Measurements from ENCODE around the gene HES5.
"Not testable (repeated sequence)": the region's sequence is repeated elsewhere in the genome, so short reads cannot be mapped to it uniquely, and the experiment has no call there.

HES5 gene

DNA sequence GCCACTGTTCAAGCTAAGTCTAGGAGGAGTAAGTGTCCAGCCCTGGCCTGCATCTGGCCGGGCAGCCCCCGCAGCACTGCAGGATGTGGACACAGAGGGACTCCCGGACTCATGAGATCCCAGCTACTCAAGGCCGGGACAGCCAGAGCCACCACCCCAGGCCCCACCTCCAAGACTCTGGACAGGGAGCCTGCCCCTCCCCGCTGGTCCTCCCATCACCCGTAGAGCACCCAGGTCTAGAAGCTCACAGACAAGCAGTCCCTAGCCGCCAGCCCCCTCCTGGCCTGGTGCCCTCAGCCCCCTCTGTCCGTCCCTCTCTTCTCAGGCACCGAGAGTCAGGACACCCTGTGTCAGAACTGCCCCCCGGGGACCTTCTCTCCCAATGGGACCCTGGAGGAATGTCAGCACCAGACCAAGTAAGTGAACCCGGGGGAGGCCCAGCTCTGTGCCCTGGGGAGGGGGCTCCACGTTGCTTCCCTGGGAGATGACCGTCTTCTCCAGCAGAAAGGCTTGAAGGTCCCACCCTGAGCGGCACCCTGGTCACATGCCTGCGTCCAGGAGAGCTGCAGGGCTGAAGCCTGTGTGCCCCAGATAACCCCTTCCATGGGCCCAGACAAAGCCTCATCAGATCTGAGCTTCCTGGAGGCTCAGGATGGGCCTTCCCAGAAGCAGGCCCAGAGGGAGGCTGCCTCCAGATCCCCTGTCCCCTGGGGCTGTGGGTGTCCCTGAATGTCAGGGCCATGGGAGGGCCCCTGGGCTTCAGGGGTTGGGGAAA lies 30.4 kb upstream of the HES5 start:
- DNase-seq (ENCODE audit: low spot score), result no peak

DNA sequence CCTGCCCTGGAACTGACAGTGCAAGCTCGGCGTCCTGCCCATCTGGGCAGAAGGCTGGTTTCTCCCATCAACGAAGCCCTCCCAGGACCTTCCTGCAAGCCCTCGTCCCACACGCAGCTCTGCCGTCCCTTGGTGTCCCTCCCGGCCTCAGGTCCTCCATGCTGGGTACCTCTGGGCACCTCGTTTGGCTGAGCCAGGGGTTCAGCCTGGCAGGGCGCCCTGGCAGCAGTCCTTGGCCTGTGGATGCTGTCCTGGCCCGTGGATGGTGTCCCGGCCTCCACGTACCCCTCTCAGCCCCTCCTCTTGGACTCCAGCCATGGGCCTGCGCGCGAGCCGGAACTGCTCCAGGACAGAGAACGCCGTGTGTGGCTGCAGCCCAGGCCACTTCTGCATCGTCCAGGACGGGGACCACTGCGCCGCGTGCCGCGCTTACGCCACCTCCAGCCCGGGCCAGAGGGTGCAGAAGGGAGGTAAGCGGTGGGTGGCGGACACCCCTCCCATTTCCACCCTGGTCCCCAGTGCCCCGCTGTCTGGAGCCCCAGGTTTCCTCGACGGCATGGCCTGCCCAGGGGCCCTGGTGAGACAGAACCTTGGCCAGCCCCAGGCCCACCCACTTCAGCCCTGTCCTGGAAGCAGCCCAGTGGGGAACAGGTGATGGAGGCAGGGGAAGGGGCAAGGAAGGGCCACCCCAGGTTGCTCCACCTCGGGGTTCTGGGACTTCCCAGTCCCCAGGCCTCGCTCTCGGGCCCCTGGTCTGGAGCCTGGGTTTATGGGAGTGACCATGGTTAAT lies 29.6 kb upstream of the HES5 start:
- DNase-seq (ENCODE audit: low spot score), result no peak

DNA sequence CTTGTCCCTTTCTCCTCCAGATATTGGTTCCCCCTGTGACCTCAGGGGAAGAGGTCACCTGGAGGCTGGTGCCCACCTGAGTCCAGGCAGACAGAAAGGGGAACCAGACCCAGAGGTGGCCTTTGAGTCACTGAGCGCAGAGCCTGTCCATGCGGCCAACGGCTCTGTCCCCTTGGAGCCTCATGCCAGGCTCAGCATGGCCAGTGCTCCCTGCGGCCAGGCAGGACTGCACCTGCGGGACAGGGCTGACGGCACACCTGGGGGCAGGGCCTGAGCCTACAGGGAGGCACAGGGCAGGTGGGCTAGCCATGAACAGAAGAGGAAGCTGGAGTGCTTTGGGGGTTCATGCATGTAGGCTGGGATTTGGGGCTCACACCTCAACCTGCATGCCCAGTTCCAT lies 28.8 kb upstream of the HES5 start:
- no peak for DNase-seq (ENCODE audit: low spot score)

DNA sequence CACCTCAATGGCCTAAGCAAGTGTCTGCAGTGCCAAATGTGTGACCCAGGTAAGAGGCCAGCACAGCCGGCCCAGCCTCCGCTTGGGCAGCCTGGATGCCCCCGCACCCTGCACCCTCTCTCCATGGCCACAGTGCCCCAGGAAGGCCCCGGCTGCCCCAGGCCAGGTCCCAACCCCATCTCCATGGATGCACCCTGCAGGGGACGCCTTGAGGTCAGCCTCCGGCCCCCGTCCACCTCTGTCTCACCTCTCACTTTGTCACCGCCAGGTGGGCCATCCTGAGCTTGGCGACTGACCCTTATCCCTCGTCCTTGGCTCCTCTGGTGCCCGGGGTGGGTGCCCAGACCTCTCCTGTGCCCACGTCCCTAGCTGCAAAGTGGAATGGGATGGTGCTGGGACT lies 28.4 kb upstream of the HES5 start:
- no peak for DNase-seq (ENCODE audit: low spot score)

DNA sequence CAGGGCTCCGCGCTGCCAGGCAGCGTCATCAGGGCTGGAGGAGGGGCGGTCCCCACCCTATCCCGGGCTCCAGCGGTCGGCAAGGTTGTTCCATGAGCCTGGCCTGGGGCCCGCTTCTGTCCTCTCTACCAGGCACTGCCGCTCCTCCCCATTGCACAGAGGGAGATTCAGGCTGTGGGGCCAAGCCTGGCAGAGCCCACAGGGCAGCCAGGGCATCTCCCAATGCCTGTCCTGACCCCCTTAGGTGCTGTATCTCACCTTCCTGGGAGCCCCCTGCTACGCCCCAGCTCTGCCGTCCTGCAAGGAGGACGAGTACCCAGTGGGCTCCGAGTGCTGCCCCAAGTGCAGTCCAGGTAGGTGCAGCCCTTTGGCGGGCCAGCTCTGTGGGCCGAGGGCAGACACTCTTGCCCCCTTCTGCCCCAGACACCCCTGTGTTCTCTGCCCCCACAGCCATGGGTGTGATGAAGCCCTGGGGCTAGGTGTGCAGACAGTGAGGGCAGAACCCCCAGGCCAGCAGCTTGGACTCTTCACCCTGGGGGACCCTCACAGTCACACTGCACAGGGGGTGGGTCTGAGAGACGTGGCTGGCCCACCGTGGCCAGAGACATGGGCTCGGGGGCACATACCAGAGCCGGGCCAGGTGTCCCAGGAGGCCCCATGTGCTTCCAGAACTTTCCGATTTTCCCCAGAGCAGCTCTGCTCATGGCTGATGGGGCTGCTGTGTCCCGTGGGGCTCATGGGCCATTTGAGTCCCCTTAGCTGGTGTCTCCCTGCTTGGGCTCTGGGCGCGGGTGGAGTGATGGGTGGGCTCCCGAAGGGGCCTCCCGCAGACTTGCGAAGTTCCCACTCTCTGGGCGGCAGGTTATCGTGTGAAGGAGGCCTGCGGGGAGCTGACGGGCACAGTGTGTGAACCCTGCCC lies 27.7 kb upstream of the HES5 start:
- no peak for DNase-seq (ENCODE audit: low spot score)

DNA sequence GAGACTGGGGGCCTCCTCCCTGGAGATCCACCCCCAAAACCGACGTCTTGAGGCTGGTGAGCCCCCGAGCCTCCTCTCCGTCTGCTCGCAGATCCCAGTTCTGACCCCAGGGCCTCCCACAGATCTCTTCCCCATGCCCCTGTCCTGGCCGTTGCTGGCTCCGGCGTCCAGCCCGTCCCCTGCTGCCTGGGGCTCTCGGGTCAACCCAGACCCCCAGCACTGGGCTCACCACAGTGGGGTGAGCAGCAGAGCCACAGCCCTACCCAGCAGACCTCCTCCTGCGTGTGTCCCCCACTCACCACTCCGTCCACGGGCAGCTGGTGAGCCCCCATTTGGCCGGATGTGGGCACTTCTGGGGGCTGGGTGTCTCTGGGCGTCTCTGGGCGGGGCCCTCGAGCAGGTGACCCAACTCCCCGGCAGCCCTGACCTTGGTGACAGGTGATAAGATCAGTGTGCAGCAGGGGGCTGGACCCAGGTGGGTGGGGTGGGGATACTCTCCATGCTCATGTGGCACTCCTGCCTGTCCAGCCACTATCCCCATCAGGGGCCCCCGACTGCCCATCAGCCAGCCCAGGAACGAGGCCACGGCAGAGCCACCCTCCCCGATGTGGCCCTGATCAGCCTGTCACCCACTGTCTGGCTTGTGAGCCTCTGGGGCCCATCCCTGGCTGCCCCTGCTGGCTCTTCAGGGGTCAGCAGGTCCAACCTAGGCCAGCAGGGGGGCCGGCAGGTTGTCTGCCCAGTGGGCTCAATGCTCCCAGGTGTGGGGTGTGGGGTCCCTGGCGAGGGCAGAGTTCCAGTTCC lies 26.8 kb upstream of the HES5 start:
- no peak for DNase-seq (ENCODE audit: low spot score)

DNA sequence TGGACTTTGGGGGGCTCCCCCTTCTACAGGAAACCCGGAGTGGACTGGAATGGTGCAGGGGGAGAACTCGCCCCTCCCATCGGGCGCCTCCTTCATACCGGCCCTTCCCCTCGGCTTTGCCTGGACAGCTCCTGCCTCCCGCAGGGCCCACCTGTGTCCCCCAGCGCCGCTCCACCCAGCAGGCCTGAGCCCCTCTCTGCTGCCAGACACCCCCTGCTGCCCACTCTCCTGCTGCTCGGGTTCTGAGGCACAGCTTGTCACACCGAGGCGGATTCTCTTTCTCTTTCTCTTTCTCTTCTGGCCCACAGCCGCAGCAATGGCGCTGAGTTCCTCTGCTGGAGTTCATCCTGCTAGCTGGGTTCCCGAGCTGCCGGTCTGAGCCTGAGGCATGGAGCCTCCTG lies 26.2 kb upstream of the HES5 start, which contains the start of gene TNFRSF14:
TSS of gene TNFRSF14 (plus strand) at position 95 of the 401 bp plus-strand sequence. CDS start at position 389, 294 bp downstream.
- no peak for DNase-seq (ENCODE audit: low spot score)

DNA sequence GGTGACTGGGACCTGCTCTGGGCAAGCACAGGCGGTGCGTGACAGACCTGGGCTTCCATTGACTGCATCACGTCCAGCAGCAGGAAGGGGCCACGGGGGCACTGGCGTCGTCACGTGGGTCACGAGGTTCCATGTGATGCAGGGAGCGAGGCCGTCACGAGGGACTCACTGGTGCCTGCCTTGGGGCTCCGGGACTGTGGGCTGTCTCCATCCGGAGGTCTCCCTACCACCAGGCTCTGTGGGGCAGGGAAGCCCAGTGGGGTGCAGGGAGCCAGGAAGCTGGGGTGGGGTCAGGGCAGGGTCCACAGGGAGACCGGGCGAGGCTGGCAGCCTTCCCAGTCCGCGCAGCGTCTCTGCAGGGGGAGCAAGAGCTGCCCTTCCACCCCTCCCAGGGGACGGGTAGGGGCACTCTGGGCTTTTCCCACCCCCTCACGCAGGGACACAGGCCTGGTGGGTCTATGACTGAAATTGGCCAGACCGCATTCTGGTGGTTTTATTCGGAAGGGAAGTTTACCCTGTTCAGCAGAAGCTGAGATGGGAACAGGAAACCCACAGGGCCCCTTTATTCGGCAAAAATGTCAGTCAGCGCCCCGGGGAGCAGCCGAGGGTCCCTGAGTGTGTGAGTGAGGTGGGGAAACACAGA lies 25.7 kb upstream of the HES5 start:
- no peak for DNase-seq (ENCODE audit: low spot score)

DNA sequence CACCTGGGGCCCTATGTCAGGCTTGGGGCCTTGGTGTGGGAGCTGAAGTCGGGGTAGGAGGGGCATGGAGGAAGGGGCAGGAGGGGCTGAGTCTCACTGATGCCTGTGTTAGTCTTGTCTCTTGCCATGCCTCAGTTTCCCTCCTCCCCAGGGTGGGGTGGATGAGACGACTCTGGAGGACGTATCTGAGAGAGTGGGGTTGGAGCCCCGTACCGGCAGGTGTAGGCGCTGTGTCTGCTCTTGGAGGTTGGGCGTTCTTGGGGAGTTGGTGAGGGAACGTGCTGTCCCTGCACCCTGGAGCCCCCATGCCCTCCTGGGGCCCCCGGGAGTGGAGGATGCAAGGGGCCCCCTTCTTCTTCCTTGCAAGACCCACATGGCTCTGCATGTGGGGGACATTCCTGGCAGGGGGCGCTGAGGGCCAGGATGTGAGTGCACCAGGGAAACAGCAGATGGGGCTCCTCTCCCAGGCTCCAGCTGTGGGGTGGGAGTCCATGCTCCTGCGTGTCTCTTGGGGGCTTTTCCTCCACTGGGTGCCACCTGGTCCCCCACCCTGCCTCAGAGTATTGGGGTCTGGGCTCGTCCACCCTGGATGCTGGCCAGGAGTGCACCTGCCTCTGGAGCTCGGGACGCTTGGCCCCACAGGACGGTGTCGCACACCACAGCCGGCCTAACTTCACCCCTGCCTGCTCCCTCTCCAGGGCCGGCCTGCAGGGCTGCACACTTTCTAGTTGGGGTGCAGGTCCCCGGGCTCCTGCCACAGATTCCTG lies 24.7 kb upstream of the HES5 start:
- no peak for DNase-seq (ENCODE audit: low spot score)

DNA sequence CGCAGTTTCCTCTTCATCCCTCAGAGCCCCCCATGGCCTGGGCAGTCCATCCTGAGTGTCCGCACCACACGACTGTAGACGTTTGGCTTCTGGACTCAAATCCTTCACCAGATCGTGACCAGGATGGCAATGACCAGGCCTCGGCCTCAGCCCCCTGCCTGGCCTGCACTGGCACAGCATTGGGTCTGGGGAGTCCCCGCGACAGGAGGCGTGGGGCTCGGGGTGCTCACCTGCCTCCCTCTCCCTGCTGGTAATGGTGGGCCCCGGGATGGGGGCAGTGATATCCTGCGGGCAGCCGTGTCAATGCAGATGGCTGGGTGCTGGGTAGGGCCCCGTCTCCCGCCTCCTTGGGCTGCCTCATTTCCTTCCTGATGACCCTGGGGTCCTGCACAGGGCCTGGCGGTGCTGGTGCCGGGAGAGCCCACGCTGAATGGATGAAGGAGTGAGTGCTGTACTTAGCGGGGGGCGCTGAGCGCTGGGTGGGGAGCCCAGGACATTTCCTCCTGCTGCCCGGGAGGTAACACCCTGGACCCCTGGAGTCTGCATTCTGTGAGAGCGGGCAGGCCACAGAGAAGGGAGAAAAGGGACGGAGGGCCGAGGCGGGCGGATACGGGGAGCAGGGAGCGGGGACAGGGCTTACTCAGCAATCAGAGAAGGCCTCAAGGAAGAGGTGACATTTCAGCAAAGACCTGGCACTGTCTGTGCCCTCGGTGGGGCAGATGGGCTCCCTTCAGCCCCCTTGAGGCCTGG lies 24.0 kb upstream of the HES5 start:
- DNase-seq (ENCODE audit: low spot score), result no peak

DNA sequence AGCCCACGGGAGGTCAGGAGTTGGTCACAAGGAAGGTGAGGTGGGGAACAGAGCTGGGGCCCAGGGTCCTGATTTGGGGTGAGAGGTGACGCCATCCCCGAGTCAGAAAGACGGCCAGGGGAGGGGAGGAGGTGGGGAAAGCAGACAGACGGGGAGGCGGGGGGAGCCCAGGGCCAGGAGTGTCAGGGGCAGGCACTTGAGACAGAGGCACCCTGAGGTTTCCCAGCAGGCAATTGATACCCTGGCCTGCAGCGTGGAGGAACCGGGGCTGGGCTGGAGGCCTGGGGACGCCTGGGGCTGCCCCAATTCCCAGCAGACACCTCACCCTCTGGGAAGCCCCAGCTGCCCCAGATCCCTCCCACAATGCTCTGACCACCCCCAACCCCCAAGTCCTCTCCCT lies 23.0 kb upstream of the HES5 start:
- DNase-seq (ENCODE audit: low spot score), result not testable (repeated sequence)

DNA sequence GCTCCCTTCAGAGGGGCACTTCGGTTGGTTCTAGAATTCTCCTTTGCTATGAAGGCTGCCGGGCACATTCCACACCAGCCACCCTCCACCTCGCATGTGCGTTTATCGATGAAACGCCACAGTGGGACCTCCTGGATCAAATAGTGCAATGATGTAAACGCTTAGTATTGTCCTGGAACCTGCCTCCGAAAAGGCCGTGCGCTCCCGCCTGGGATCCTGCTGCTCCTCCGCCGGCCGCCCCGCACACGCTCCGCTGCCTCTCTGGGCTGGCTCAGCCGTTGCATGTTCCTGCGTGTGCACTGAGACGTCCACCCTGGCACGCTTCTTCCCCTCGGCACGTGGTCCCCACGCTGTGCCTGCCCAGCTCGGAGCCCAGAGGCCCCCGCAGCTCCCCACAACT lies 22.1 kb upstream of the HES5 start:
- DNase-seq (ENCODE audit: low spot score), result no peak

DNA sequence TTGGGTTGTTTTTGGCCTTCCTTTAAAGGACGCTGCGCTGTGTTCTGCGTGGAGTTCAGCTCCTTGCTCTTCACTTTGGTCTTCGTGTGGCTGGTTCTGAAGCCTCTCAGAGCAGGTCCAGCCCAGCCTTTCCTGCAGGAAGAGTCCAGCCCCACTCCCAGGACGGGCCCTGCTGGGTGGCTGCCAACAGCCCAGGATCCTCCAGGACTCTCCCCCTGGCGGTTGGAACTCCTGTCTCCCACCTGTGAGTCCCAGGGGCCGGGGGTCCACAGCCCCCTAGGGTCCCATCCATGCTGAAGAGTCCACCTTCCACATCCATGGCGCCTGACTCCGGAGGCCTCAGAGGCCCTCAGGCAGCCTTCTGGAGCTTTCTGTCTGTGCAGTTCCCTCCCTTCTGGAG lies 21.5 kb upstream of the HES5 start:
- DNase-seq (ENCODE audit: low spot score), result not testable (repeated sequence)

DNA sequence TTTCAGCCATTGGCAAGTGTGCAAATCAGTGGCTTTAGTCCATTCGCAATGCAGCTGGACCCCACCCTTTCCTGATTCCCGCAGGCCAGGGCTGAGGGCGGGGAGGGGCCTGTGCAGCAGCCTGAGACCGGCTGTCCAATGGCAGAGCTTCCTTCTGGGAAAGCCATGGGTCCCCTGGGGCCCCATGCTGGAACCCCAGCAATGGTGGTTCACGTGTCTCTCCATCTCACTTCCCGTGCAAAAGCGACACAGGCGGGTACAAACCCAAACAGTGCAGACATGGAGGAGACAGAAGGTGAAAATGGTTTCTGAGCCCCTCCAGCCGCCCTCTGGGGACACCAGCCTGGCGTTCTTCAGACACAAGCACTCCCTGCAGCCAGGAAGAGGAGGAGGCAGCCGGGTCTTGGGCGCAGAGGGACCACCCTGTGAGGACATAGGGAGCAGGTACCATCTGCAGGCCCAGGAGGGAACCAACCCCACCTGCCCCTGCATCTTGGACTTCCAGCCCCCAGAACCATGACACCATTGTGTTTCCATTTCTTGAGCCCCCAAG lies 20.3 kb upstream of the HES5 start:
- DNase-seq (ENCODE audit: low spot score), result not testable (repeated sequence)

DNA sequence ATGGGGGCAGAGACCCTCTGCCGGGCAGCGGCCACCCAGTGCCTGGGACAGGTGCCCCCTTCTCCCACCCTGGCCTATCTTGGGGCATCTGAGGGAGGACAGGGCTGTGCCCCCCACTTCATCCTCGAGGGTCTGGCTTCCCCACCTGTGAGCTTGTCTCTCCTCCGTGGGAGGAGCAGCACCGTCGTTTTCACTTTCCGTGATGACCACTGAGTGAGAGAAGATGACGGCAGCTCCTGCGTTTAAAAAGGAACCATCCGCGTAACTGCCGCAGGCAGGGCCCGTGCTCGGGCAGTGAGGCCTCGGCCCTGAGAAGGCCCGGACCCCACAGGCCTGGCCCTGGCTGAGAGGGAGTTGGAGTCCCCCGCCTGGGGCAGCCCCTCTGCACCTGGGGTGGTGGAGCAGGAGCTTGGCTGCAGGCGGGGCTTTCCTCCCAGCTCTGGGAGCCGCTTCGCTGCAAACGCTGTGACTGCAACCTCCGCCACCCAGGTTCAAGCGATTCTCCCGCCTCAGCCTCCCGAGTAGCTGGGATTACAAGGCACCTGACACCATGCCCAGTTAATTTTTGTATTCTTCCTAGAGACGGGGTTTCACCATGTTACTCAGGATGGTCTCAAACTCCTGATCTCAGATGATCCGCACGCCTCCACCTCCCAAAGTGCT lies 19.4 kb upstream of the HES5 start:
- not testable (repeated sequence) for DNase-seq (ENCODE audit: low spot score)

DNA sequence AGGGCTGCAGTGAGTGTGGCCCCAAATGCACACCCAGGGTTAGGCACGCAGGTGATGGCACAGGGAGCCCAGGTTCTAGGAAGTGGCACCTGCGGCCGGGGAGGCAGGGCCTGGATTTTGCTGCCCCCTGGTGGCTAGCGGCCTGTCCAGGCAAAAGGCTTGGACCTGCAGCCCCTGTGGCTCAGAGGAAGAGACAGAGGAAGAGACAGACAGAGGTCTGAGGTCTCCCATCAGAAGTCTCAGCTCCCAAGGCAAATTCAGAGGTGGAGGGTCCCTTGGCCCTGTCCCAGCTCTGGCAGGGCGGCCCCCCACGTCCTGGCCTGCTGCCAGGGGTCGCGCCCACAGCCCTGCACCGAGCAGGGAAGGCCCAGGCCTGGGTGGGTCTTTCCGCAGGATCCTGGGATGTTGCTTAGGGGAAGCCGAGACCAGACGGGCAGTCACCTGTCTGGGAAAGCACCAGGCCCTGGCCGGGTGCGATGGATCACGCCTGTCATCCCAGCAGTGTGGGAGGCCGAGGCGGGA lies 18.1 kb upstream of the HES5 start:
- peak; percentile 94 for DNase-seq (ENCODE audit: low spot score)

DNA sequence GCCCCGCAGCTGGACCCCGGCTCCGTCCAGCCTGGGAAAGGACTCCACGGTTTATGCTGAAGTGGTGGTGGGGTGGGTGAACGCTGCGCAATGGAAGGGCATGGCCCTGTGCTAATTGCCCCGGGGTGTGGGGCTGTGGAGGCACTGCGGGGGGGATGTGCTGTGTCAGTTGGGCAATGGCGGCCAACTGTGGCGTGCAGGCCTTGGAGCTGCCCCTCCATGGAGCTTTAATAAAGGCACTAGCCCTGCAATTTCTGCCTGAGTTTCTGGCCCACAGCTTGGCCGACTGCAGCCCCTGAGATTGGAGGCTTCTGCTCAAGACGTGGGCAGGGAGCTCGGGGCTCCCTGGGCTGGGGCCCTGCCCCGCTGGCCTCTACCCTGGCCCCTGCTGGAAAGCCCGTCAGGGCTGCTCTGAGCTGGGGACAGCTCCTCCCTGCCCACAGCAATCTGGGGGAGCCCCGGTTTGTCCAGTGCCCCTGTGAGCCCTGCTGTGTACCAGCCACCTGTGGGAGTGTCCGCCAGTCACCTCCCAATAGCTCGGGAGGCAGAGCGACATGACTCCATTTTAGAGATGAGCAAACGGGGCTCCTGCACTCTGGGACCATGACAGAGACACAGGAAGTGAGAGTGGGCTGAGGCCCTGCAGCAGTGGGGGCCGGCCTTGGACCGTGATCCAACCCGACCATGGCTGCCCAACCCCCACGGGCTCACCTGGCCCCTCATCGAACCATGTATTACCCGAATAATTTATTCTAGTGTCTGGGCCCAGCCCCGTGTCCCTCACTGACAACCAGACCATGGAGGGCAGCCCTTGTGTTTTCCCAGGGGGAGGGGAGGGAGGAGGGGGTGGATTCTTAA lies 17.4 kb upstream of the HES5 start:
- no peak for DNase-seq (ENCODE audit: low spot score)

Data from HuH-7.5 (cell line).